22Rv1 (cell line): Measurements from ENCODE around the gene SRSF6.

Experiments
- CTCF ChIP-seq: fragments of 450-650 bp; IDR thresholded peaks from 2 replicates; pipeline ENCODE4 v1.5.1; 2017; ENCODE audit warnings: mild to moderate bottlenecking
- ZFX ChIP-seq: fragments of 450-650 bp; IDR thresholded peaks from 2 replicates; pipeline ENCODE4 v1.6.1; 2017; ENCODE audit warnings: antibody characterized with exemption, borderline replicate concordance

- TF ChIP-seq ZFX, result no peak
- TF ChIP-seq CTCF, result no peak
Measured at GRCh38 chr20:43460830-43461200, 3.1 kb downstream of the SRSF6 start.
